Right lobe of liver (tissue), 6 donors: ENCODE data around the gene MYRIP. TPM values are rescaled to one million over a fixed set of nuclear protein-coding genes. Genes with fewer than 3 reads are reported as not detected.
A peak's percentile ranks its signal among the peaks of the same experiment; 100 is the strongest.

Source experiments
- ATAC-seq, 4 donors: fragments of 200-7000 bp; cut with Tn5 transposase; one replicate each; pipeline ENCODE4 v1.9.1; 2020; ENCODE audit warnings: mild to moderate bottlenecking in 4 of 4, moderate library complexity in 4 of 4
- DNase-seq, 3 donors: peaks; one replicate each; pipeline ENCODE4 v3.0.0-alpha.2; 2020
- H3K27ac ChIP-seq, 3 donors: fragments of 200-600 bp; one replicate each; pipeline ENCODE4 v1.8.0; 2022
- H3K27me3 ChIP-seq, 2 donors: fragments of 200-600 bp; one replicate each; pipeline ENCODE4 v1.8.0; 2022
- H3K36me3 ChIP-seq, 4 donors: fragments of 200-600 bp; sonication (generic) in 1 of 4; one replicate each; pipeline versions ENCODE4 v1.5.1 to v1.8.0; 2017 to 2022; ENCODE audit warnings: control low read depth in 1 of 4
- H3K4me1 ChIP-seq, 4 donors: fragments of 200-600 bp; sonication (generic) in 1 of 4; one replicate each; pipeline versions ENCODE4 v1.5.1 to v1.8.0; 2017 to 2022; ENCODE audit warnings: control low read depth in 1 of 4
- H3K4me3 ChIP-seq, 3 donors: fragments of 200-600 bp; one replicate each; pipeline ENCODE4 v1.8.0; 2022
- H3K9me3 ChIP-seq, 4 donors: fragments of 200-600 bp; sonication (generic) in 1 of 4; one replicate each; pipeline versions ENCODE4 v1.5.1 to v1.8.0; 2017 to 2022; ENCODE audit warnings: control low read depth in 1 of 4
- CTCF ChIP-seq, 4 donors: fragments of 200-600 bp in 3 of 4; fragments of 450-650 bp in 1 of 4; IDR thresholded peaks; one replicate each; pipeline versions ENCODE4 v1.5.1 to v1.8.0; 2016 to 2022; ENCODE audit warnings: antibody characterized with exemption in 4 of 4, mild to moderate bottlenecking in 2 of 4
- POLR2A ChIP-seq: fragments of 450-650 bp; IDR thresholded peaks from one replicate; pipeline ENCODE4 v1.6.1; 2017; ENCODE audit warnings: antibody characterized with exemption, mild to moderate bottlenecking
- WGBS: methylation state at CpG from one replicate; pipeline ENCODE4 v1.1.6; 2018; ENCODE audit warnings: low coverage, low lambda C conversion rate; ENCODE audit not compliant: insufficient coverage; ENCODE audit errors: missing lambda C conversion rate; 5-methylcytosine and 5-hydroxymethylcytosine counted together
- intact Hi-C, 2 donors: fragments of 100-400 bp; cut with DNase I; formaldehyde crosslinking; loops; one replicate each; pipeline versions ENCODE4 v1.11.2 to v1.14.1; 2022
- total RNA-seq, 6 experiments: library from RNA; depleted of rRNA in 2 of 6; stranded (reverse); fragments of >200 nt in 2 of 6; fragmentation: NEBNext Ultra II Directional in 3 of 6; extraction: Animal tissue kit (Norgen Biotek cat#: 25700) in 3 of 6; gene quantifications; one replicate each; pipeline versions ENCODE4 v1.1.0 to v1.2.4, GENCODE V29; 2016 to 2023
- donor health status: DM: no; HTN: yes; CAD: no.
- donor health status: DM: no; HTN: no; CAD: no.
- donor health status: DM: no; HTN: no; CAD: no.
- donor health status: DM: no; HTN: yes; CAD: no.
- donor health status: DM: no; HTN: yes; CAD: no.

Gene MYRIP
- total RNA-seq, 6 experiments from 2014 or later, result 14.3 to 23.2 (median 19.0) TPM

- ATAC-seq (no peak), DNase-seq (no peak)
- intact Hi-C loops, result no loop called here
- Histone ChIP-seq H3K4me1 (peaks cover 0 to 23% (median 0%) of the 10 kb centered on the region in 4 donors), H3K9me3 (no peaks in the 10 kb centered on the region), H3K36me3 (no peaks in the 10 kb centered on the region), H3K4me3 (no peak overlapping the region), H3K27ac (no peak overlapping the region), H3K27me3 (no peaks in the 10 kb centered on the region)
- WGBS, result 100% methylated on average over 1 of the region's 1 CpG
- TF ChIP-seq CTCF (IDR thresholded peaks at IDR 0.05) (no peak), POLR2A (no peak)
Measured at GRCh38 chr3:40264451-40264850, 455.0 kb downstream of the MYRIP start.

GRCh38 chr3:40265181-40265580 lies 455.8 kb downstream of the MYRIP start:
- H3K27me3 ChIP-seq, result no peaks in the 10 kb centered on the region
- ATAC-seq (peak; percentile 75 to 86 (median 80)), DNase-seq (no peak)
- H3K4me3 ChIP-seq, result no peak overlapping the region
- peaks cover 0 to 23% (median 0%) of the 10 kb centered on the region in 4 donors for H3K4me1 ChIP-seq
- H3K9me3 ChIP-seq, result no peaks in the 10 kb centered on the region
- H3K27ac ChIP-seq, result no peak overlapping the region
- H3K36me3 ChIP-seq, result no peaks in the 10 kb centered on the region
- TF ChIP-seq POLR2A (no peak), CTCF (IDR thresholded peaks at IDR 0.05) (no peak)
- intact Hi-C loops, result no loop called here

GRCh38 chr3:40267937-40268724 lies 458.7 kb downstream of the MYRIP start:
- intact Hi-C loops, result no loop called here
- DNase-seq, result no peak
- H3K27me3 ChIP-seq, result no peaks in the 10 kb centered on the region
- ATAC-seq, result peak; percentile 36 to 80 (median 46)
- no peaks in the 10 kb centered on the region for H3K9me3 ChIP-seq
- no peak overlapping the region for H3K4me3 ChIP-seq
- TF ChIP-seq CTCF (IDR thresholded peaks at IDR 0.05) (no peak), POLR2A (no peak)
- 47% methylated on average over 4 of the region's 4 CpGs for WGBS
- H3K36me3 ChIP-seq, result no peaks in the 10 kb centered on the region
- H3K4me1 ChIP-seq, result peaks cover 0 to 23% (median 0%) of the 10 kb centered on the region in 4 donors
- H3K27ac ChIP-seq, result no peak overlapping the region

- Histone ChIP-seq H3K4me1 (peaks cover 0 to 23% (median 0%) of the 10 kb centered on the region in 4 donors), H3K4me3 (no peak overlapping the region), H3K27me3 (no peaks in the 10 kb centered on the region), H3K9me3 (no peaks in the 10 kb centered on the region), H3K27ac (no peak overlapping the region), H3K36me3 (no peaks in the 10 kb centered on the region)
- DNase-seq (no peak), ATAC-seq (peak in 1 of 4 donors; percentile 19)
- 100% methylated on average over 1 of the region's 2 CpGs for WGBS
- intact Hi-C loops, result no loop called here
- TF ChIP-seq POLR2A (no peak), CTCF (IDR thresholded peaks at IDR 0.05) (no peak)
Measured at GRCh38 chr3:40268802-40269524, 459.6 kb downstream of the MYRIP start.
